ENCODE measurements around the gene UBA3.

DNA sequence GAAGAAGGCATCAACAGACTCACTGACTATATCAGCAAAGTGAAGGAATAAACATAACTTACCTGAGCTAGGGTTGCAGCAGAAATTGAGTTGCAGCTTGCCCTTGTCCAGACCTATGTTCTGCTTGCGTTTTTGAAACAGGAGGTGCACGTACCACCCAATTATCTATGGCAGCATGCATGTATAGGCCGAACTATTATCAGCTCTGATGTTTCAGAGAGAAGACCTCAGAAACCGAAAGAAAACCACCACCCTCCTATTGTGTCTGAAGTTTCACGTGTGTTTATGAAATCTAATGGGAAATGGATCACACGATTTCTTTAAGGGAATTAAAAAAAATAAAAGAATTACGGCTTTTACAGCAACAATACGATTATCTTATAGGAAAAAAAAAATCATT is 24.4 kb upstream of the UBA3 start:
- TF ChIP-seq, protein P1, sequence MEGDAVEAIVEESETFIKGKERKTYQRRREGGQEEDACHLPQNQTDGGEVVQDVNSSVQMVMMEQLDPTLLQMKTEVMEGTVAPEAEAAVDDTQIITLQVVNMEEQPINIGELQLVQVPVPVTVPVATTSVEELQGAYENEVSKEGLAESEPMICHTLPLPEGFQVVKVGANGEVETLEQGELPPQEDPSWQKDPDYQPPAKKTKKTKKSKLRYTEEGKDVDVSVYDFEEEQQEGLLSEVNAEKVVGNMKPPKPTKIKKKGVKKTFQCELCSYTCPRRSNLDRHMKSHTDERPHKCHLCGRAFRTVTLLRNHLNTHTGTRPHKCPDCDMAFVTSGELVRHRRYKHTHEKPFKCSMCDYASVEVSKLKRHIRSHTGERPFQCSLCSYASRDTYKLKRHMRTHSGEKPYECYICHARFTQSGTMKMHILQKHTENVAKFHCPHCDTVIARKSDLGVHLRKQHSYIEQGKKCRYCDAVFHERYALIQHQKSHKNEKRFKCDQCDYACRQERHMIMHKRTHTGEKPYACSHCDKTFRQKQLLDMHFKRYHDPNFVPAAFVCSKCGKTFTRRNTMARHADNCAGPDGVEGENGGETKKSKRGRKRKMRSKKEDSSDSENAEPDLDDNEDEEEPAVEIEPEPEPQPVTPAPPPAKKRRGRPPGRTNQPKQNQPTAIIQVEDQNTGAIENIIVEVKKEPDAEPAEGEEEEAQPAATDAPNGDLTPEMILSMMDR (IDR thresholded peaks at IDR 0.05) = no peak
- TF ChIP-seq EP300 (IDR thresholded peaks at IDR 0.05) = no peak
- TF ChIP-seq POLR2A (IDR thresholded peaks at IDR 0.05) = no peak

All from suprapubic skin (tissue), 3 donors.